Neural cell (in vitro differentiated cells): ENCODE data around the gene PBX1. TPM values are rescaled to one million over a fixed set of nuclear protein-coding genes. Genes with fewer than 3 reads are reported as not detected.
A peak's percentile ranks its signal among the peaks of the same experiment; 100 is the strongest.

Experiments
- H2AFZ ChIP-seq: fragments of 200-600, 300-800 bp; sonication (generic), shearing (Covaris generic); 2 replicates; pipeline ENCODE4 v1.6.0; 2014; ENCODE audit warnings: low read depth, mild to moderate bottlenecking, antibody characterized with exemption, low read length, moderate library complexity
- H3F3A ChIP-seq: fragments of 200-600 bp; shearing (Covaris generic); 2 replicates; pipeline ENCODE4 v1.6.1; 2016; ENCODE audit warnings: mild to moderate bottlenecking, moderate library complexity, mixed read lengths, antibody characterized with exemption, low read length; ENCODE audit not compliant: insufficient read depth, poor library complexity, severe bottlenecking
- H3K27ac ChIP-seq: fragments of 200-600, 300-800 bp; sonication (generic), shearing (Covaris generic); 2 replicates; pipeline ENCODE4 v1.5.1; 2014; ENCODE audit warnings: mild to moderate bottlenecking, low read length, moderate library complexity
- H3K27me3 ChIP-seq: fragments of 300-800, 200-600 bp; sonication (generic), shearing (Covaris generic); 2 replicates; pipeline ENCODE4 v1.6.0; 2014; ENCODE audit warnings: mild to moderate bottlenecking, low read depth, low read length, moderate library complexity; ENCODE audit not compliant: insufficient read depth
- H3K36me3 ChIP-seq: fragments of 300-800, 200-600 bp; sonication (generic), shearing (Covaris generic); 2 replicates; pipeline ENCODE4 v1.5.1; 2014; ENCODE audit warnings: mild to moderate bottlenecking, antibody characterized with exemption, low read length, moderate library complexity; ENCODE audit not compliant: insufficient read depth
- H3K4me2 ChIP-seq: fragments of 300-800, 200-600 bp; sonication (generic), shearing (Covaris generic); 2 replicates; pipeline ENCODE4 v1.6.0; 2014; ENCODE audit warnings: mild to moderate bottlenecking, low read length
- H3K4me3 ChIP-seq: fragments of 300-800, 200-600 bp; sonication (generic), shearing (Covaris generic); 2 replicates; pipeline ENCODE4 v1.5.1; 2014; ENCODE audit warnings: mild to moderate bottlenecking, low read length, moderate library complexity
- H3K79me2 ChIP-seq: fragments of 200-600 bp; shearing (Covaris generic); replicated peaks from 2 replicates; pipeline ENCODE4 v1.6.0; 2014; ENCODE audit warnings: mild to moderate bottlenecking, low read length, moderate library complexity; ENCODE audit not compliant: insufficient read depth
- H3K9ac ChIP-seq: fragments of 300-800, 200-600 bp; sonication (generic), shearing (Covaris generic); 2 replicates; pipeline ENCODE4 v1.6.1; 2016; ENCODE audit warnings: mild to moderate bottlenecking, low read length, mixed read lengths
- H3K9me2 ChIP-seq: fragments of 200-600 bp; shearing (Covaris generic); 2 replicates; pipeline ENCODE4 v1.6.1; 2016; ENCODE audit warnings: mild to moderate bottlenecking, low read length, mixed read lengths; ENCODE audit not compliant: insufficient read depth
- H3K9me3 ChIP-seq: fragments of 200-600, 300-800 bp; sonication (generic), shearing (Covaris generic); 2 replicates; pipeline ENCODE4 v1.6.1; 2016; ENCODE audit warnings: mild to moderate bottlenecking, mixed run types, low read length, moderate library complexity, mixed read lengths
- H4K20me1 ChIP-seq: fragments of 200-600 bp; shearing (Covaris generic); 2 replicates; pipeline ENCODE4 v1.6.1; 2016; ENCODE audit warnings: mild to moderate bottlenecking, mixed run types; ENCODE audit not compliant: insufficient read depth
- CTCF ChIP-seq: fragments of 450-650 bp; IDR thresholded peaks from 2 replicates; pipeline ENCODE4 v1.5.1; 2014; ENCODE audit warnings: antibody characterized with exemption, mild to moderate bottlenecking, moderate library complexity; ENCODE audit not compliant: poor library complexity, severe bottlenecking
- EP300 ChIP-seq: fragments of 450-650 bp; conservative IDR thresholded peaks from 2 replicates; pipeline ENCODE4 v1.6.1; 2014; ENCODE audit warnings: antibody characterized with exemption, mild to moderate bottlenecking, moderate library complexity; ENCODE audit not compliant: poor library complexity, severe bottlenecking
- EZH2 ChIP-seq: fragments of 200-600, 300-800 bp; shearing (Covaris generic), sonication (generic); IDR thresholded peaks from 2 replicates; pipeline ENCODE4 v1.6.1; 2014; ENCODE audit warnings: antibody characterized with exemption, low read length, borderline replicate concordance, mild to moderate bottlenecking; ENCODE audit not compliant: insufficient read depth, poor library complexity, severe bottlenecking
- MXI1 ChIP-seq: fragments of 450-650 bp; conservative IDR thresholded peaks from 2 replicates; pipeline ENCODE4 v1.6.1; 2014; ENCODE audit warnings: antibody characterized with exemption, mild to moderate bottlenecking; ENCODE audit not compliant: poor library complexity, severe bottlenecking
- POLR2AphosphoS5 ChIP-seq: IDR thresholded peaks from 2 replicates; pipeline ENCODE4 v1.6.1; 2012
- RAD21 ChIP-seq: fragments of 450-650 bp; conservative IDR thresholded peaks from 2 replicates; pipeline ENCODE4 v1.6.1; 2014; ENCODE audit warnings: antibody characterized with exemption, mild to moderate bottlenecking, moderate library complexity
- REST ChIP-seq: IDR thresholded peaks from 2 replicates; pipeline ENCODE4 v1.6.1; 2012; ENCODE audit warnings: borderline replicate concordance
- SMC3 ChIP-seq: fragments of 450-650 bp; conservative IDR thresholded peaks from 2 replicates; pipeline ENCODE4 v1.6.1; 2014; ENCODE audit warnings: antibody characterized with exemption, mild to moderate bottlenecking, moderate library complexity; ENCODE audit not compliant: poor library complexity
- TAF1 ChIP-seq: IDR thresholded peaks from 2 replicates; pipeline ENCODE4 v1.6.1; 2012; ENCODE audit warnings: low read depth
- polyA plus RNA-seq: library from polyadenylated mRNA; depleted of rRNA; stranded (reverse); fragments of >200 nt; gene quantifications from 2 replicates; pipeline ENCODE4 v1.2.3, GENCODE V29; 2014

Gene PBX1
- polyA plus RNA-seq, 1 donor from 2014 or later = 42.4 TPM

- Histone ChIP-seq H3K36me3 (peaks cover 6% of the 10 kb centered on the region), H3K9ac (no peak overlapping the region), H3K4me3 (no peak overlapping the region), H3K9me2 (no peaks in the 10 kb centered on the region), H2AFZ (no peak overlapping the region), H3K4me2 (no peak overlapping the region), H3K79me2 (no peaks in the 10 kb centered on the region), H3K27me3 (no peaks in the 10 kb centered on the region), H3F3A (no peaks in the 10 kb centered on the region), H3K9me3 (no peaks in the 10 kb centered on the region), H3K27ac (peak overlapping the region; percentile 29), H4K20me1 (no peaks in the 10 kb centered on the region)
- TF ChIP-seq SMC3 (no peak), RAD21 (no peak), REST (no peak), EZH2 (no peak), CTCF (no peak), MXI1 (no peak), TAF1 (no peak), POLR2AphosphoS5 (no peak), EP300 (no peak)
Observed at GRCh38 chr1:164886101-164886500, 327.1 kb downstream of the PBX1 start.

- H2AFZ ChIP-seq = no peak overlapping the region
- no peaks in the 10 kb centered on the region for H3K9me2 ChIP-seq
- TF ChIP-seq CTCF (peak; percentile 34), POLR2AphosphoS5 (no peak), RAD21 (peak; percentile 19)
Observed at GRCh38 chr1:164891615-164892014, 332.6 kb downstream of the PBX1 start.

More at GRCh38 chr1:164891615-164892014, 332.6 kb downstream of the PBX1 start:
- no peaks in the 10 kb centered on the region for H3K79me2 ChIP-seq
- no peaks in the 10 kb centered on the region for H3K36me3 ChIP-seq
- H3K27ac ChIP-seq = no peak overlapping the region
- no peak overlapping the region for H3K4me3 ChIP-seq
- no peak overlapping the region for H3K9ac ChIP-seq
- H3K9me3 ChIP-seq = no peaks in the 10 kb centered on the region
- H3F3A ChIP-seq = no peaks in the 10 kb centered on the region
- H3K4me2 ChIP-seq = no peak overlapping the region
- no peaks in the 10 kb centered on the region for H3K27me3 ChIP-seq
- no peaks in the 10 kb centered on the region for H4K20me1 ChIP-seq
